KG1 (cell line): ENCODE results near the gene WDR70.
A peak's percentile ranks its signal among the peaks of the same experiment; 100 is the strongest.
"Not testable (repeated sequence)": the region's sequence is repeated elsewhere in the genome, so short reads cannot be mapped to it uniquely, and the experiment has no call there.

Experiments
- DNase-seq: peaks from one replicate; lab custom pipeline; 2025; lab: John Stamatoyannopoulos, UW

Gene WDR70

GRCh38 chr5:37767961-37768360 is 388.8 kb downstream of the WDR70 start:
- no peak for DNase-seq

- no peak for DNase-seq
Measured at GRCh38 chr5:37768371-37768770, 389.3 kb downstream of the WDR70 start.

GRCh38 chr5:37769108-37769507 is 390.0 kb downstream of the WDR70 start:
- no peak for DNase-seq

GRCh38 chr5:37769840-37770239 is 390.7 kb downstream of the WDR70 start:
- DNase-seq, result no peak

GRCh38 chr5:37770786-37771185 is 391.7 kb downstream of the WDR70 start:
- DNase-seq, result no peak

- no peak for DNase-seq
Measured at GRCh38 chr5:37771203-37771611, 392.1 kb downstream of the WDR70 start.

GRCh38 chr5:37771731-37772130 is 392.6 kb downstream of the WDR70 start:
- no peak for DNase-seq

- DNase-seq, result no peak
Measured at GRCh38 chr5:37772255-37772654, 393.1 kb downstream of the WDR70 start.

GRCh38 chr5:37773809-37774208 is 394.7 kb downstream of the WDR70 start:
- no peak for DNase-seq

- peak; percentile 2 for DNase-seq
Measured at GRCh38 chr5:37774912-37775483, 395.9 kb downstream of the WDR70 start.

GRCh38 chr5:37776826-37777225 is 397.7 kb downstream of the WDR70 start:
- DNase-seq, result no peak

GRCh38 chr5:37777432-37778130 is 398.5 kb downstream of the WDR70 start:
- no peak for DNase-seq

- not testable (repeated sequence) for DNase-seq
Measured at GRCh38 chr5:37781409-37781808, 402.3 kb downstream of the WDR70 start.

GRCh38 chr5:37786416-37786815 is 407.3 kb downstream of the WDR70 start:
- no peak for DNase-seq

- no peak for DNase-seq
Measured at GRCh38 chr5:37786862-37787519, 407.9 kb downstream of the WDR70 start.

GRCh38 chr5:37787742-37788141 is 408.6 kb downstream of the WDR70 start:
- DNase-seq, result no peak

- DNase-seq, result no peak
Measured at GRCh38 chr5:37789991-37790390, 410.9 kb downstream of the WDR70 start.

- DNase-seq, result no peak
Measured at GRCh38 chr5:37791321-37791720, 412.2 kb downstream of the WDR70 start.

- DNase-seq, result no peak
Measured at GRCh38 chr5:37792975-37793631, 414.0 kb downstream of the WDR70 start.

GRCh38 chr5:37795292-37795691 is 416.2 kb downstream of the WDR70 start:
- DNase-seq, result not testable (repeated sequence)

GRCh38 chr5:37796435-37796834 is 417.3 kb downstream of the WDR70 start:
- not testable (repeated sequence) for DNase-seq

GRCh38 chr5:37799865-37800421 is 420.8 kb downstream of the WDR70 start:
- DNase-seq, result no peak

GRCh38 chr5:37801521-37801920 is 422.4 kb downstream of the WDR70 start:
- DNase-seq, result no peak
